Epithelial cell of esophagus (primary cell): ENCODE results near the gene RBPJL.

Experiments
- DNase-seq: peaks from one replicate; pipeline ENCODE4 v3.0.0; 2010; ENCODE audit warnings: low read depth
- H3K4me3 ChIP-seq: 2 replicates; pipeline ENCODE4 v1.5.1; 2011; ENCODE audit warnings: mild to moderate bottlenecking, low read length, control low read depth
- CTCF ChIP-seq: IDR thresholded peaks from 2 replicates; pipeline ENCODE4 v1.5.1; 2011; ENCODE audit warnings: low read depth, mild to moderate bottlenecking, low read length, control low read depth, inconsistent platforms; ENCODE audit not compliant: insufficient read depth; ENCODE audit errors: missing control alignments

RBPJL gene

GRCh38 chr20:45313943-45314342 lies 7.3 kb downstream of the RBPJL start:
- DNase-seq, result no peak
- TF ChIP-seq CTCF, result no peak
- no peak overlapping the region for H3K4me3 ChIP-seq

- DNase-seq, result no peak
- no peak overlapping the region for H3K4me3 ChIP-seq
- no peak for TF ChIP-seq CTCF
These were observed 9.0 kb downstream of the RBPJL start for GRCh38 chr20:45315672-45316071.

- no peak overlapping the region for H3K4me3 ChIP-seq
- no peak for TF ChIP-seq CTCF
- DNase-seq, result no peak
These were observed 9.8 kb downstream of the RBPJL start for GRCh38 chr20:45316150-45317080.

GRCh38 chr20:45317826-45318225 lies 11.2 kb downstream of the RBPJL start:
- no peak for TF ChIP-seq CTCF
- H3K4me3 ChIP-seq, result no peak overlapping the region
- DNase-seq, result no peak

- DNase-seq, result no peak
- no peak for TF ChIP-seq CTCF
These were observed 11.8 kb downstream of the RBPJL start for GRCh38 chr20:45318386-45318939.

GRCh38 chr20:45318948-45319347 lies 12.3 kb downstream of the RBPJL start:
- no peak overlapping the region for H3K4me3 ChIP-seq
- no peak for DNase-seq
- no peak for TF ChIP-seq CTCF

More at GRCh38 chr20:45318386-45318939, 11.8 kb downstream of the RBPJL start:
- no peak overlapping the region for H3K4me3 ChIP-seq
